ENCODE results near the gene LYRM4. TPM values are rescaled to one million over a fixed set of nuclear protein-coding genes. Genes with fewer than 3 reads are reported as not detected.

The LYRM4 gene
- total RNA-seq, 1 experiment from 2014 or later, result 52.8 TPM

- intact Hi-C loops (cut with micrococcal nuclease; ENCODE audit: unreplicated experiment), result no loop called here
- no TSS peak for BruUV-seq (replicated peaks)
- POLR2A ChIA-PET, result no interaction called here
- Mint-ChIP-seq H3K9me3 (ENCODE audit: unreplicated experiment) (no peaks in the 10 kb centered on the region), H3K27ac (ENCODE audit: unreplicated experiment) (no peak overlapping the region), H3K4me3 (ENCODE audit: unreplicated experiment) (no peak overlapping the region), H3K27me3 (ENCODE audit: insufficient read depth, unreplicated experiment) (no peaks in the 10 kb centered on the region), H3K4me1 (ENCODE audit: low read depth, unreplicated experiment) (no peaks in the 10 kb centered on the region), H3K36me3 (ENCODE audit: insufficient read depth, unreplicated experiment) (peaks cover 8% of the 10 kb centered on the region)
- no peak for TF ChIP-seq CTCF (IDR thresholded peaks at IDR 0.05; ENCODE audit: insufficient read depth in 1 of 2, low read depth in 1 of 2, low read length in 1 of 2, severe bottlenecking in 1 of 2, unreplicated experiment in 1 of 2)
- no peak for DNase-seq
- Histone ChIP-seq H3K36me3 (ENCODE audit: control insufficient read depth, insufficient read depth, low read length) (no peaks in the 10 kb centered on the region; the same call in 1 of the 2 replicates), H3K27me3 (replicated peaks; ENCODE audit: control insufficient read depth, insufficient read depth, low read length) (no peaks in the 10 kb centered on the region), H3K9me3 (no peaks in the 10 kb centered on the region), H3K4me3 (ENCODE audit: low read depth, low read length) (no peak overlapping the region), H3K4me1 (no peaks in the 10 kb centered on the region)
- CTCF ChIA-PET, result no interaction called here
Observed at GRCh38 chr6:5231289-5231688, 29.5 kb downstream of the LYRM4 start.

DNA sequence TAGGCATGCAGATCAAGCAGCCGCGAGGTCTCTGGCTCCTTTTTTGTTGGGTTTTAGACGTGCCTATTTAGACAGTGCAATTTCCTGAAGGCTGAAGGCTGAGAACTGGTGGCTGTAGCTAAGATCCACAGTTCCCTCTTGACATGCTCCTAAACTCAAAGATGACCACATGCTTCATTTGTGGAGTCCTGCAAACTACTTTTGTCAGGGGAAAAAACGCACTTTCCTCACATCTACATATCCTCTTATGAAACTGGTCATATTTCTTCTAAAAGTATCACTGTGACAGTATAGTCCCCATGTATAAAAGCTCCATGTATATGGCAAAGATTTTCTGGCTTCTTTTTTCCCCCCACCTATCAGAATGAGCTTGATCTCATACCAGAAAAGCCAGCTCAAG is 30.7 kb downstream of the LYRM4 start:
- Mint-ChIP-seq H3K4me3 (ENCODE audit: unreplicated experiment) (no peak overlapping the region), H3K36me3 (ENCODE audit: insufficient read depth, unreplicated experiment) (peaks cover 8% of the 10 kb centered on the region), H3K4me1 (ENCODE audit: low read depth, unreplicated experiment) (no peaks in the 10 kb centered on the region), H3K27ac (ENCODE audit: unreplicated experiment) (no peak overlapping the region), H3K9me3 (ENCODE audit: unreplicated experiment) (no peaks in the 10 kb centered on the region), H3K27me3 (ENCODE audit: insufficient read depth, unreplicated experiment) (no peaks in the 10 kb centered on the region)
- Histone ChIP-seq H3K4me1 (no peaks in the 10 kb centered on the region), H3K4me3 (ENCODE audit: low read depth, low read length) (no peak overlapping the region), H3K36me3 (ENCODE audit: control insufficient read depth, insufficient read depth, low read length) (no peaks in the 10 kb centered on the region), H3K27me3 (replicated peaks; ENCODE audit: control insufficient read depth, insufficient read depth, low read length) (no peaks in the 10 kb centered on the region), H3K9me3 (no peaks in the 10 kb centered on the region)
- no peak for DNase-seq
- BruUV-seq (replicated peaks), result no TSS peak
- ChIA-PET POLR2A (no interaction called here), CTCF (no interaction called here)
- intact Hi-C loops (cut with micrococcal nuclease; ENCODE audit: unreplicated experiment), result no loop called here
- no peak for TF ChIP-seq CTCF (IDR thresholded peaks at IDR 0.05; ENCODE audit: insufficient read depth in 1 of 2, low read depth in 1 of 2, low read length in 1 of 2, severe bottlenecking in 1 of 2, unreplicated experiment in 1 of 2)

DNA sequence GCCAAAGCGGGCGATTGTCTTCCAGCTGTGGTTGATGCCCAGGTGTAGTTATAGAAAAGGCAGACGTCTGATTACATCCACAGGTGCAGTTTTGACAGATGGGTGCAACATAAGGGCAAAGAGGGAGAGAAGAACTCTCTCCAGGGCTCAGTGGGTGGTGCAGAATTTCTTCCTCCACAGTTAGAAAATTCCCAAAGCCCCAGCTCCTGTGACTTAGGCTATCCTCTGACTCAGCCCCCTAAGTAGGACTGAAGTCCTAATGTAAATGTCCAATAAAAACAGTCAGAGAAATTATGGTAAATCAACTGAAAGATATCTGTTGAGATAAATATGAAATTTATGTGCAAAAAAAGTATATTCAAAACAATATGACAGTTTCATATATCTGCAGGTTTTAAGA is 31.4 kb downstream of the LYRM4 start:
- intact Hi-C loops (cut with micrococcal nuclease; ENCODE audit: unreplicated experiment), result no loop called here
- no peaks in the 10 kb centered on the region for H3K27me3 ChIP-seq (replicated peaks; ENCODE audit: control insufficient read depth, insufficient read depth, low read length)
- POLR2A ChIA-PET, result no interaction called here
- H3K9me3 ChIP-seq, result no peaks in the 10 kb centered on the region
- H3K36me3 Mint-ChIP-seq (ENCODE audit: insufficient read depth, unreplicated experiment), result peaks cover 2% of the 10 kb centered on the region
- H3K36me3 ChIP-seq (ENCODE audit: control insufficient read depth, insufficient read depth, low read length), result no peaks in the 10 kb centered on the region
- no peaks in the 10 kb centered on the region for H3K4me1 Mint-ChIP-seq (ENCODE audit: low read depth, unreplicated experiment)
- no peaks in the 10 kb centered on the region for H3K27me3 Mint-ChIP-seq (ENCODE audit: insufficient read depth, unreplicated experiment)
- no peak overlapping the region for H3K4me3 ChIP-seq (ENCODE audit: low read depth, low read length)
- DNase-seq, result no peak
- TF ChIP-seq CTCF (IDR thresholded peaks at IDR 0.05; ENCODE audit: insufficient read depth in 1 of 2, low read depth in 1 of 2, low read length in 1 of 2, severe bottlenecking in 1 of 2, unreplicated experiment in 1 of 2), result no peak
- no peak overlapping the region for H3K4me3 Mint-ChIP-seq (ENCODE audit: unreplicated experiment)
- H3K9me3 Mint-ChIP-seq (ENCODE audit: unreplicated experiment), result no peaks in the 10 kb centered on the region
- no TSS peak for BruUV-seq (replicated peaks)
- CTCF ChIA-PET, result no interaction called here
- H3K4me1 ChIP-seq, result no peaks in the 10 kb centered on the region
- no peak overlapping the region for H3K27ac Mint-ChIP-seq (ENCODE audit: unreplicated experiment)

All from Caco-2 (cell line).